SH-SY5Y (cell line): ENCODE results near the gene DTNBP1.

ENCODE experiments used
- GATA2 ChIP-seq: IDR thresholded peaks from 2 replicates; pipeline ENCODE4 v1.6.1; 2011; ENCODE audit warnings: mild to moderate bottlenecking, low read depth, low read length
- GATA3 ChIP-seq: IDR thresholded peaks from 2 replicates; pipeline ENCODE4 v1.6.1; 2011; ENCODE audit warnings: low read depth, mild to moderate bottlenecking, low read length, moderate library complexity

DNA sequence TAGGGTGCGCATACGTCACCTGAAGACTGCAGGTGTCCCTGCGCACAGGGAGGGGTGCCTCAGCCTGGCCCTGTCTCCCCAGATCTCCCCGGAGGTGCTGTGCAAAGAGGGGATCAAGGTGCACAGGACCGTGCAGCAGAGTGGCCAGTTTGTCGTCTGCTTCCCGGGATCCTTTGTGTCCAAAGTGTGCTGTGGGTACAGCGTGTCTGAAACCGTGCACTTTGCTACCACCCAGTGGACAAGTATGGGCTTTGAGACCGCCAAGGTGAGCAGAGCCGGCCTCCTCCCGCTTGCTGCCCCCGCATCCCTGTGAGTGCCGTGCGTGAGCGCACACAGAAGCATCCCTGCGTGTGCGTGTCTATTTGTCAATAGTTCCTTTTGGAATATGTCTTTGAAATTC is 150.7 kb downstream of the DTNBP1 start:
- TF ChIP-seq GATA2 (no peak), GATA3 (no peak)
